ENCODE measurements around the gene TPT1.
A peak's percentile ranks its signal among the peaks of the same experiment; 100 is the strongest.
"Not testable (repeated sequence)": the region's sequence is repeated elsewhere in the genome, so short reads cannot be mapped to it uniquely, and the experiment has no call there.

The TPT1 gene
- 3,550 to 5,547 (median 3,811) reads per million in 3 donors for total RNA-seq

- Histone ChIP-seq H3K27me3 (replicated peaks; ENCODE audit: control insufficient read depth, insufficient read depth, low read length, poor library complexity, severe bottlenecking) (no peaks in the 10 kb centered on the region), H3K9me3 (ENCODE audit: control insufficient read depth, low read length) (no peaks in the 10 kb centered on the region), H3K4me3 (ENCODE audit: insufficient read depth, low read depth, low read length, poor library complexity, severe bottlenecking) (peak within 1 kb of the TSS; percentile 85), H3K36me3 (ENCODE audit: control insufficient read depth, insufficient read depth, low read length) (peaks cover 44% of the 10 kb centered on the region), H3K27ac (ENCODE audit: insufficient read depth, low read length, poor library complexity, severe bottlenecking) (peak within 1 kb of the TSS; percentile 98), H3K4me1 (ENCODE audit: control insufficient read depth, insufficient read depth, low read length, poor library complexity, severe bottlenecking) (peaks cover 32% of the 10 kb centered on the region)
- DNase-seq = peak; percentile 99 to 100 (median 100)
These were observed at the start of gene TPT1 for GRCh38 chr13:45341034-45341798. TSS of gene TPT1 (minus strand) at chr13:45341183. CDS start at chr13:45341069, 114 bp downstream.

GRCh38 chr13:45390348-45390747, 49.4 kb upstream of the TPT1 start:
- not testable (repeated sequence) for H3K9me3 ChIP-seq (ENCODE audit: control insufficient read depth, low read length); DNase-seq; H3K4me3 ChIP-seq (ENCODE audit: insufficient read depth, low read depth, low read length, poor library complexity, severe bottlenecking); H3K27me3 ChIP-seq (replicated peaks; ENCODE audit: control insufficient read depth, insufficient read depth, low read length, poor library complexity, severe bottlenecking); H3K27ac ChIP-seq (ENCODE audit: insufficient read depth, low read length, poor library complexity, severe bottlenecking); H3K4me1 ChIP-seq (ENCODE audit: control insufficient read depth, insufficient read depth, low read length, poor library complexity, severe bottlenecking); H3K36me3 ChIP-seq (ENCODE audit: control insufficient read depth, insufficient read depth, low read length)

- no peak for DNase-seq
- Histone ChIP-seq H3K4me3 (ENCODE audit: insufficient read depth, low read depth, low read length, poor library complexity, severe bottlenecking) (no peak overlapping the region), H3K27me3 (replicated peaks; ENCODE audit: control insufficient read depth, insufficient read depth, low read length, poor library complexity, severe bottlenecking) (no peaks in the 10 kb centered on the region), H3K36me3 (ENCODE audit: control insufficient read depth, insufficient read depth, low read length) (peaks cover 8% of the 10 kb centered on the region), H3K9me3 (ENCODE audit: control insufficient read depth, low read length) (no peaks in the 10 kb centered on the region), H3K27ac (ENCODE audit: insufficient read depth, low read length, poor library complexity, severe bottlenecking) (no peak overlapping the region), H3K4me1 (ENCODE audit: control insufficient read depth, insufficient read depth, low read length, poor library complexity, severe bottlenecking) (no peaks in the 10 kb centered on the region)
These were observed 47.7 kb upstream of the TPT1 start for GRCh38 chr13:45388664-45389063.

GRCh38 chr13:45386892-45387575, 46.1 kb upstream of the TPT1 start:
- not testable (repeated sequence) for H3K4me1 ChIP-seq (ENCODE audit: control insufficient read depth, insufficient read depth, low read length, poor library complexity, severe bottlenecking); H3K36me3 ChIP-seq (ENCODE audit: control insufficient read depth, insufficient read depth, low read length); H3K27me3 ChIP-seq (replicated peaks; ENCODE audit: control insufficient read depth, insufficient read depth, low read length, poor library complexity, severe bottlenecking); DNase-seq; H3K27ac ChIP-seq (ENCODE audit: insufficient read depth, low read length, poor library complexity, severe bottlenecking); H3K9me3 ChIP-seq (ENCODE audit: control insufficient read depth, low read length); H3K4me3 ChIP-seq (ENCODE audit: insufficient read depth, low read depth, low read length, poor library complexity, severe bottlenecking)

- Histone ChIP-seq H3K9me3 (ENCODE audit: control insufficient read depth, low read length) (no peaks in the 10 kb centered on the region), H3K36me3 (ENCODE audit: control insufficient read depth, insufficient read depth, low read length) (peaks cover 3% of the 10 kb centered on the region), H3K27ac (ENCODE audit: insufficient read depth, low read length, poor library complexity, severe bottlenecking) (no peak overlapping the region), H3K27me3 (replicated peaks; ENCODE audit: control insufficient read depth, insufficient read depth, low read length, poor library complexity, severe bottlenecking) (no peaks in the 10 kb centered on the region), H3K4me1 (ENCODE audit: control insufficient read depth, insufficient read depth, low read length, poor library complexity, severe bottlenecking) (no peaks in the 10 kb centered on the region), H3K4me3 (ENCODE audit: insufficient read depth, low read depth, low read length, poor library complexity, severe bottlenecking) (no peak overlapping the region)
- DNase-seq = no peak
These were observed 45.0 kb upstream of the TPT1 start for GRCh38 chr13:45385907-45386553.

- Histone ChIP-seq H3K36me3 (ENCODE audit: control insufficient read depth, insufficient read depth, low read length) (peaks cover 3% of the 10 kb centered on the region), H3K9me3 (ENCODE audit: control insufficient read depth, low read length) (no peaks in the 10 kb centered on the region), H3K4me3 (ENCODE audit: insufficient read depth, low read depth, low read length, poor library complexity, severe bottlenecking) (no peak overlapping the region), H3K27me3 (replicated peaks; ENCODE audit: control insufficient read depth, insufficient read depth, low read length, poor library complexity, severe bottlenecking) (no peaks in the 10 kb centered on the region), H3K27ac (ENCODE audit: insufficient read depth, low read length, poor library complexity, severe bottlenecking) (no peak overlapping the region), H3K4me1 (ENCODE audit: control insufficient read depth, insufficient read depth, low read length, poor library complexity, severe bottlenecking) (no peaks in the 10 kb centered on the region)
- DNase-seq = no peak
These were observed 44.3 kb upstream of the TPT1 start for GRCh38 chr13:45385320-45385719.

GRCh38 chr13:45384474-45385174, 43.6 kb upstream of the TPT1 start:
- Histone ChIP-seq H3K27me3 (replicated peaks; ENCODE audit: control insufficient read depth, insufficient read depth, low read length, poor library complexity, severe bottlenecking) (no peaks in the 10 kb centered on the region), H3K36me3 (ENCODE audit: control insufficient read depth, insufficient read depth, low read length) (peaks cover 3% of the 10 kb centered on the region), H3K4me3 (ENCODE audit: insufficient read depth, low read depth, low read length, poor library complexity, severe bottlenecking) (no peak overlapping the region), H3K4me1 (ENCODE audit: control insufficient read depth, insufficient read depth, low read length, poor library complexity, severe bottlenecking) (no peaks in the 10 kb centered on the region), H3K9me3 (ENCODE audit: control insufficient read depth, low read length) (no peaks in the 10 kb centered on the region), H3K27ac (ENCODE audit: insufficient read depth, low read length, poor library complexity, severe bottlenecking) (no peak overlapping the region)
- no peak for DNase-seq

- H3K36me3 ChIP-seq (ENCODE audit: control insufficient read depth, insufficient read depth, low read length); H3K27ac ChIP-seq (ENCODE audit: insufficient read depth, low read length, poor library complexity, severe bottlenecking): not testable (repeated sequence)
These were observed 41.8 kb upstream of the TPT1 start for GRCh38 chr13:45382739-45383138.

GRCh38 chr13:45381196-45381595, 40.2 kb upstream of the TPT1 start:
- H3K27ac ChIP-seq (ENCODE audit: insufficient read depth, low read length, poor library complexity, severe bottlenecking) = no peak overlapping the region
- no peaks in the 10 kb centered on the region for H3K4me1 ChIP-seq (ENCODE audit: control insufficient read depth, insufficient read depth, low read length, poor library complexity, severe bottlenecking)
- no peaks in the 10 kb centered on the region for H3K9me3 ChIP-seq (ENCODE audit: control insufficient read depth, low read length)
- peaks cover 3% of the 10 kb centered on the region for H3K36me3 ChIP-seq (ENCODE audit: control insufficient read depth, insufficient read depth, low read length)
- H3K4me3 ChIP-seq (ENCODE audit: insufficient read depth, low read depth, low read length, poor library complexity, severe bottlenecking) = no peak overlapping the region
- no peaks in the 10 kb centered on the region for H3K27me3 ChIP-seq (replicated peaks; ENCODE audit: control insufficient read depth, insufficient read depth, low read length, poor library complexity, severe bottlenecking)
- no peak for DNase-seq

More at GRCh38 chr13:45382739-45383138, 41.8 kb upstream of the TPT1 start:
- not testable (repeated sequence) for H3K4me3 ChIP-seq (ENCODE audit: insufficient read depth, low read depth, low read length, poor library complexity, severe bottlenecking); H3K4me1 ChIP-seq (ENCODE audit: control insufficient read depth, insufficient read depth, low read length, poor library complexity, severe bottlenecking); H3K27me3 ChIP-seq (replicated peaks; ENCODE audit: control insufficient read depth, insufficient read depth, low read length, poor library complexity, severe bottlenecking); DNase-seq; H3K9me3 ChIP-seq (ENCODE audit: control insufficient read depth, low read length)
